Ishikawa (cell line): Measurements from ENCODE around the gene TOPAZ1.

ENCODE experiments used
- CEBPB ChIP-seq: IDR thresholded peaks from 2 replicates; pipeline ENCODE4 v1.6.1; 2012
- CREB1 ChIP-seq: IDR thresholded peaks from 2 replicates; pipeline ENCODE4 v1.6.1; 2012; ENCODE audit warnings: low read depth
- EGR1 ChIP-seq: IDR thresholded peaks from 2 replicates; pipeline ENCODE4 v1.6.1; 2012
- EP300 ChIP-seq: IDR thresholded peaks from 2 replicates; pipeline ENCODE4 v1.6.1; 2012; ENCODE audit warnings: borderline replicate concordance
- FOXM1 ChIP-seq: IDR thresholded peaks from 2 replicates; pipeline ENCODE4 v1.6.1; 2012; ENCODE audit warnings: low read depth, borderline replicate concordance
- NFIC ChIP-seq: IDR thresholded peaks from 2 replicates; pipeline ENCODE4 v1.6.1; 2012
- RAD21 ChIP-seq: IDR thresholded peaks from 2 replicates; pipeline ENCODE4 v1.6.1; 2012; ENCODE audit warnings: low read depth
- TAF1 ChIP-seq: IDR thresholded peaks from 2 replicates; pipeline ENCODE4 v1.6.1; 2012; ENCODE audit warnings: low read depth, mild to moderate bottlenecking
- TCF12 ChIP-seq: IDR thresholded peaks from 2 replicates; pipeline ENCODE4 v1.6.1; 2012; ENCODE audit warnings: low read depth
- TEAD4 ChIP-seq: IDR thresholded peaks from 2 replicates; pipeline ENCODE4 v1.6.1; 2012
- YY1 ChIP-seq: IDR thresholded peaks from 2 replicates; pipeline ENCODE4 v1.6.1; 2012; ENCODE audit warnings: low read depth
- ZBTB7A ChIP-seq: IDR thresholded peaks from 2 replicates; pipeline ENCODE4 v1.6.1; 2012; ENCODE audit warnings: low read depth
- TF ChIP-seq, protein P1 (sequence below): IDR thresholded peaks from 2 replicates; pipeline ENCODE4 v1.6.1; 2012
- TF ChIP-seq, protein P2 (sequence below): IDR thresholded peaks from 2 replicates; pipeline ENCODE4 v1.6.1; 2012
- TF ChIP-seq, protein P3 (sequence below): IDR thresholded peaks from 2 replicates; pipeline ENCODE4 v1.6.1; 2012; ENCODE audit warnings: low read depth, mild to moderate bottlenecking

The TOPAZ1 gene

DNA sequence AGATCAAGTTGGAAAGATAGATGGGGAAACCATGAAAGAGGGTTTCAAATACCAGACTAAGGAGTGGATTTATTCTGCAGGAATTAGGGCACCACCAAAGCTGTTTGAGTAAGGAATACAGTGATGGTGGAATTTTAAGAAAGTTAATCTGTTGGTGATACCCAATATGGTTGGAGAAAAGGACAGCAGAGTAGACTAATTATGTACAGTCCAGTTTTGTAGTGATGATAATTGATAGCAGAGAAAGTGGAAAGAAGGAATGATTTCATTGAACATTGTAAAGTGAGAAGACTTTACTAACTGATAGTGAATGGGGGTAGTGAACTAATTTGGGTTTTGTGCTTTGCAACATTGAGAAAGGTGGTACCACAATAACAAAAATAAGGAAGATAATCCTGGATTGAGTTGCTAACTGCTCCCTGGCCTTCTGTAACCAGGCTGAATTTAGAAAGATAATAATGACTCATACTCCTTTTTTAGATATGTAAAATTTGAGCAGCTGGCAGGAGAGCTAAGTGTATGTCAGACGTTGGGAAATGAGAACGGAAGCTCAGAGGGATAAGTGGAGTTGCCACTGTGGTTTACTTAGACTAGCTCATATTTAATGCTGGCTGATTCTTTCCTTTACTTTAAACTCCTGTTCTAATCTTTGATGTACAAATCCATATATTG is 113.8 kb downstream of the TOPAZ1 start:
- TF ChIP-seq TAF1 (no peak), YY1 (no peak), RAD21 (no peak)

DNA sequence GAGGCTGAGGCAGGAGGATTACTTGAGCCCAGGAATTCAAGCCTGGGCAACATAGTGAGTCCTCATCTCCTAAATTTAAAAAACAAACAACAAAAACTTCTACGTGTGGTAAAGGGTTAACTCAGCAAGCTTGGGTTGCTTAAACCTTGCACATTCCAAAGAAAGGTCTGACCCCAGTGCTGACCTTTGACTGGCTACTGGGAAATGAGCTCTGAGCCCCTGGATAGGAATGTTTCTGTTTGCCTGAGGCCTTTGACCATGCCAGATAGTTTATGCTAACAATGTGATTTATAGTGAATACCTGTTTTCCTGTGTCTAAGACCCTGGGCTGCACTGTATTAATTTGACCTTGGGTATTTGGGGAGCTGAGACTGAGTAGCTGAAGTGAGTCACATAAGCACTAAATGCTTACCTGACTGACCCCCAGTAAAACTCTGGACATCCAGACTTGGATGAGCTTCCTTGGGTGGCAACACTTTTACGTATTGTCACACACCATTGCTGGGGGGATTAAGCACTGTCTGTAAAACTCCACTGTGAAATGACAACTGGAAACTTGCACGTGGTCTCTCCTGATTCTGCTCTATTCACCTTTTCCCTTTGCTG is 117.6 kb downstream of the TOPAZ1 start:
- TF ChIP-seq EGR1, result no peak
- no peak for TF ChIP-seq TCF12
- TF ChIP-seq, protein P1, sequence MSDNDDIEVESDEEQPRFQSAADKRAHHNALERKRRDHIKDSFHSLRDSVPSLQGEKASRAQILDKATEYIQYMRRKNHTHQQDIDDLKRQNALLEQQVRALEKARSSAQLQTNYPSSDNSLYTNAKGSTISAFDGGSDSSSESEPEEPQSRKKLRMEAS, result no peak
- no peak for TF ChIP-seq YY1
- no peak for TF ChIP-seq CEBPB
- no peak for TF ChIP-seq TEAD4
- TF ChIP-seq, protein P2, sequence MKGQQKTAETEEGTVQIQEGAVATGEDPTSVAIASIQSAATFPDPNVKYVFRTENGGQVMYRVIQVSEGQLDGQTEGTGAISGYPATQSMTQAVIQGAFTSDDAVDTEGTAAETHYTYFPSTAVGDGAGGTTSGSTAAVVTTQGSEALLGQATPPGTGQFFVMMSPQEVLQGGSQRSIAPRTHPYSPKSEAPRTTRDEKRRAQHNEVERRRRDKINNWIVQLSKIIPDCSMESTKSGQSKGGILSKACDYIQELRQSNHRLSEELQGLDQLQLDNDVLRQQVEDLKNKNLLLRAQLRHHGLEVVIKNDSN, result no peak
- TF ChIP-seq ZBTB7A, result no peak
- no peak for TF ChIP-seq NFIC
- TF ChIP-seq FOXM1, result no peak
- no peak for TF ChIP-seq TAF1
- TF ChIP-seq EP300, result no peak
- TF ChIP-seq, protein P3, sequence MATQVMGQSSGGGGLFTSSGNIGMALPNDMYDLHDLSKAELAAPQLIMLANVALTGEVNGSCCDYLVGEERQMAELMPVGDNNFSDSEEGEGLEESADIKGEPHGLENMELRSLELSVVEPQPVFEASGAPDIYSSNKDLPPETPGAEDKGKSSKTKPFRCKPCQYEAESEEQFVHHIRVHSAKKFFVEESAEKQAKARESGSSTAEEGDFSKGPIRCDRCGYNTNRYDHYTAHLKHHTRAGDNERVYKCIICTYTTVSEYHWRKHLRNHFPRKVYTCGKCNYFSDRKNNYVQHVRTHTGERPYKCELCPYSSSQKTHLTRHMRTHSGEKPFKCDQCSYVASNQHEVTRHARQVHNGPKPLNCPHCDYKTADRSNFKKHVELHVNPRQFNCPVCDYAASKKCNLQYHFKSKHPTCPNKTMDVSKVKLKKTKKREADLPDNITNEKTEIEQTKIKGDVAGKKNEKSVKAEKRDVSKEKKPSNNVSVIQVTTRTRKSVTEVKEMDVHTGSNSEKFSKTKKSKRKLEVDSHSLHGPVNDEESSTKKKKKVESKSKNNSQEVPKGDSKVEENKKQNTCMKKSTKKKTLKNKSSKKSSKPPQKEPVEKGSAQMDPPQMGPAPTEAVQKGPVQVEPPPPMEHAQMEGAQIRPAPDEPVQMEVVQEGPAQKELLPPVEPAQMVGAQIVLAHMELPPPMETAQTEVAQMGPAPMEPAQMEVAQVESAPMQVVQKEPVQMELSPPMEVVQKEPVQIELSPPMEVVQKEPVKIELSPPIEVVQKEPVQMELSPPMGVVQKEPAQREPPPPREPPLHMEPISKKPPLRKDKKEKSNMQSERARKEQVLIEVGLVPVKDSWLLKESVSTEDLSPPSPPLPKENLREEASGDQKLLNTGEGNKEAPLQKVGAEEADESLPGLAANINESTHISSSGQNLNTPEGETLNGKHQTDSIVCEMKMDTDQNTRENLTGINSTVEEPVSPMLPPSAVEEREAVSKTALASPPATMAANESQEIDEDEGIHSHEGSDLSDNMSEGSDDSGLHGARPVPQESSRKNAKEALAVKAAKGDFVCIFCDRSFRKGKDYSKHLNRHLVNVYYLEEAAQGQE, result no peak
- no peak for TF ChIP-seq CREB1
- TF ChIP-seq RAD21, result no peak

DNA sequence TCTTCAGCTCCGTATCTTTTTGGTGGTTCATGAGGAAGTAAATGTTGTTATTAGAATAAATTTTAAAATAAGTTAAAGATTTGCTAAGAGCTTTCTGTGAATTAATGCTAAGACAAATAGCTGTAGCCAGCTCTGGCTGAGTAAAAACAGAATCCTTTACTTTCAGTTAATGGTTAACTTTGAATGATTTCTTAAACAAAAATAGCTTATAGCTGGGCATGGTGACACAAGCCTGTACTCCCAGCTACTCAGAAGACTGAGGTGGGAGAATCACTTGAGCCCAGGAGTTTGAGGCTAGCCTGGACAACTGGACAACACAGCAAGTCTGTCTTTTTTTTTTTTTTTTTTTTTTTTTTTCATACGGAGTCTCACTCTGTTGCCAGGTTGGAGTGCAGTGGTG is 121.9 kb downstream of the TOPAZ1 start:
- TF ChIP-seq, protein P2, result no peak
- TF ChIP-seq TAF1 (no peak), ZBTB7A (no peak), YY1 (no peak), CREB1 (no peak), FOXM1 (no peak), CEBPB (no peak), RAD21 (no peak), EP300 (no peak), TCF12 (no peak), EGR1 (no peak), NFIC (no peak), TEAD4 (no peak)
- TF ChIP-seq, protein P1, result no peak
- TF ChIP-seq, protein P3, result no peak

DNA sequence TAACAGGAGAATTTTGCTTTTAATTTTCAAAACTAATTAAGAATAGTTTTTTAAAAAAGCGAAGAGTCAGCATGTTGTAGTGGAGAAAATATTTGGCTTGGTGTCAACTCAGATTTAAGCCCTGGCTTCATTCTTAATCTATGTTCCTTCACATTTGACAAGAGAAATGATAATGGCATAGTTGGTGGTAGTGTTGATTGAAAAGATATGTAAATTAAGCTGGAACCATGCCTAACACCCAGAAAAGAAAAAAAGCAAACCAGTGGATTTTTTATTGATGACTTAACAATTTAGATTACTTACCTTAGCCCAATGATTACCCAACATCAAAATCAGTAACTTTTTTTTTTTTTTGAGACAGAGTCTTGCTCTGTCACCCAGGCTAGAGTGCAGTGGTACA is 124.3 kb downstream of the TOPAZ1 start:
- TF ChIP-seq FOXM1 (no peak), CREB1 (no peak), TCF12 (no peak)

DNA sequence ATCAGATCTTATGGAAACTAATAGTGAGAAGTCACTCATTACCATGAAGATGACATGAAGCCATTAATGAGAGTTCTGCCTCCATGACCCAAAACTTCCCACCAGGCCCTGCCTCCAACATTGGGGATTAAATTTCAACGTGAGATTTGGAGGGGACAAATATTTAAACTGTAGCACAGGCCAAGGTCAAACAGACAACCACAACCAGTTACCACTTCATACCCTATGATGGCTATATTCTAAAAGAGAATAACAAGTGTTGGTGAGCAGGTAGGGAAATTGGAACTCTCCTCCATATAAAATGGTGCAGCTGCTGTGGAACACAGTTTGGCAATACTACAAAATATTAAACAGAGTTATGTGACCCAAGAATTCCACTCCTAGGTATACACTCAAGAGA is 133.8 kb downstream of the TOPAZ1 start:
- TF ChIP-seq CREB1, result no peak
- TF ChIP-seq TAF1, result no peak
- TF ChIP-seq, protein P2, result no peak
- TF ChIP-seq RAD21, result no peak
- TF ChIP-seq ZBTB7A, result no peak
- no peak for TF ChIP-seq TCF12
- TF ChIP-seq FOXM1, result no peak
- no peak for TF ChIP-seq EP300
- TF ChIP-seq, protein P3, result no peak
- TF ChIP-seq YY1, result no peak
- TF ChIP-seq TEAD4, result no peak
- TF ChIP-seq CEBPB, result no peak
- TF ChIP-seq EGR1, result no peak
- no peak for TF ChIP-seq NFIC
- TF ChIP-seq, protein P1, result no peak
